NCI-H128 (cell line): ENCODE data around the gene SHISAL1.
"Not testable (repeated sequence)": the region's sequence is repeated elsewhere in the genome, so short reads cannot be mapped to it uniquely, and the experiment has no call there.

Experiments
- DNase-seq: peaks from one replicate; lab custom pipeline; 2025; ENCODE audit not compliant: unreplicated experiment; lab: John Stamatoyannopoulos, UW

SHISAL1 gene

GRCh38 chr22:44304354-44304753, 8.4 kb downstream of the SHISAL1 start:
- no peak for DNase-seq

GRCh38 chr22:44302363-44302762, 10.4 kb downstream of the SHISAL1 start:
- not testable (repeated sequence) for DNase-seq

- no peak for DNase-seq
These were observed 11.7 kb downstream of the SHISAL1 start for GRCh38 chr22:44301039-44301438.

GRCh38 chr22:44299124-44299523, 13.6 kb downstream of the SHISAL1 start:
- no peak for DNase-seq

- DNase-seq: no peak
These were observed 14.2 kb downstream of the SHISAL1 start for GRCh38 chr22:44298406-44299091.

GRCh38 chr22:44297470-44298061, 15.2 kb downstream of the SHISAL1 start:
- no peak for DNase-seq

GRCh38 chr22:44295406-44295805, 17.3 kb downstream of the SHISAL1 start:
- no peak for DNase-seq

GRCh38 chr22:44293876-44294275, 18.9 kb downstream of the SHISAL1 start:
- DNase-seq: no peak

- DNase-seq: no peak
These were observed 19.7 kb downstream of the SHISAL1 start for GRCh38 chr22:44293034-44293433.

GRCh38 chr22:44292521-44292920, 20.2 kb downstream of the SHISAL1 start:
- no peak for DNase-seq

GRCh38 chr22:44291674-44292360, 20.9 kb downstream of the SHISAL1 start:
- no peak for DNase-seq

- no peak for DNase-seq
These were observed 21.5 kb downstream of the SHISAL1 start for GRCh38 chr22:44291265-44291664.

GRCh38 chr22:44289414-44290171, 23.2 kb downstream of the SHISAL1 start:
- DNase-seq: no peak

GRCh38 chr22:44288913-44289312, 23.8 kb downstream of the SHISAL1 start:
- no peak for DNase-seq

GRCh38 chr22:44287741-44288140, 25.0 kb downstream of the SHISAL1 start:
- no peak for DNase-seq

- no peak for DNase-seq
These were observed 25.5 kb downstream of the SHISAL1 start for GRCh38 chr22:44287121-44287693.

- no peak for DNase-seq
These were observed 26.1 kb downstream of the SHISAL1 start for GRCh38 chr22:44286646-44287045.

GRCh38 chr22:44284711-44285110, 28.0 kb downstream of the SHISAL1 start:
- no peak for DNase-seq

- DNase-seq: no peak
These were observed 30.7 kb downstream of the SHISAL1 start for GRCh38 chr22:44281768-44282637.

GRCh38 chr22:44280665-44281188, 32.0 kb downstream of the SHISAL1 start:
- no peak for DNase-seq
